CD4-positive, alpha-beta T cell treated with Interleukin-12 subunit alpha and Interleukin-12 subunit beta, for 1 hour (primary cell): ENCODE data around the gene CDC34.
A peak's percentile ranks its signal among the peaks of the same experiment; 100 is the strongest.

Experiments used
- DNase-seq: peaks from one replicate; pipeline ENCODE4 v3.0.0-alpha.2; 2020

The CDC34 gene

GRCh38 chr19:497869-498510 is 33.6 kb upstream of the CDC34 start:
- no peak for DNase-seq

- DNase-seq, result no peak
Measured at GRCh38 chr19:498511-498891, 33.1 kb upstream of the CDC34 start.

GRCh38 chr19:498977-499623 is 32.5 kb upstream of the CDC34 start:
- DNase-seq, result no peak

GRCh38 chr19:501646-502045 is 29.9 kb upstream of the CDC34 start:
- no peak for DNase-seq

GRCh38 chr19:504616-505015 is 26.9 kb upstream of the CDC34 start:
- no peak for DNase-seq

- DNase-seq, result peak; percentile 97
Measured at GRCh38 chr19:506404-507285, 24.9 kb upstream of the CDC34 start.

GRCh38 chr19:507286-508203 is 24.0 kb upstream of the CDC34 start, which contains the start of gene TPGS1:
Gene TPGS1, plus strand, starts transcription at chr19:507497. Its CDS starts 10 bp downstream, at chr19:507507.
- peak; percentile 80 for DNase-seq

GRCh38 chr19:508204-509150 is 23.1 kb upstream of the CDC34 start:
- no peak for DNase-seq

GRCh38 chr19:510606-511100 is 20.9 kb upstream of the CDC34 start:
- DNase-seq, result peak; percentile 95

- peak; percentile 91 for DNase-seq
Measured at GRCh38 chr19:511101-511851, 20.3 kb upstream of the CDC34 start.

- DNase-seq, result no peak
Measured at GRCh38 chr19:512547-513365, 18.8 kb upstream of the CDC34 start.

- no peak for DNase-seq
Measured at GRCh38 chr19:513368-514165, 18.0 kb upstream of the CDC34 start.

- no peak for DNase-seq
Measured at GRCh38 chr19:514166-514663, 17.3 kb upstream of the CDC34 start.

GRCh38 chr19:517721-518597 is 13.6 kb upstream of the CDC34 start:
- DNase-seq, result no peak

- DNase-seq, result peak; percentile 70
Measured at GRCh38 chr19:518598-519231, 12.8 kb upstream of the CDC34 start.

GRCh38 chr19:519449-519865 is 12.1 kb upstream of the CDC34 start:
- DNase-seq, result no peak

- no peak for DNase-seq
Measured at GRCh38 chr19:522726-523125, 8.8 kb upstream of the CDC34 start.
